ENCODE measurements around the gene SETD1B. TPM values are rescaled to one million over a fixed set of nuclear protein-coding genes. Genes with fewer than 3 reads are reported as not detected.
A peak's percentile ranks its signal among the peaks of the same experiment; 100 is the strongest.
"Not testable (repeated sequence)": the region's sequence is repeated elsewhere in the genome, so short reads cannot be mapped to it uniquely, and the experiment has no call there.

The SETD1B gene
- total RNA-seq, 2 experiments from 2014 or later: 15.0 to 15.6 TPM

- H3K27ac Mint-ChIP-seq: no peak overlapping the region
- no peaks in the 10 kb centered on the region for H3K9me3 Mint-ChIP-seq
- DNase-seq: no peak
- H3K36me3 Mint-ChIP-seq: peaks cover 8% of the 10 kb centered on the region
- no peaks in the 10 kb centered on the region for H3K27me3 Mint-ChIP-seq
- H3K4me3 Mint-ChIP-seq: no peak overlapping the region
- no peaks in the 10 kb centered on the region for H3K4me1 Mint-ChIP-seq
These were observed 26.3 kb downstream of the SETD1B start for GRCh38 chr12:121830134-121830533.

- no peaks in the 10 kb centered on the region for H3K4me1 Mint-ChIP-seq
- H3K27me3 Mint-ChIP-seq: no peaks in the 10 kb centered on the region
These were observed 26.9 kb downstream of the SETD1B start for GRCh38 chr12:121830588-121831265.

GRCh38 chr12:121831571-121832245 lies 27.9 kb downstream of the SETD1B start:
- H3K27me3 Mint-ChIP-seq: no peaks in the 10 kb centered on the region
- no peak for DNase-seq
- no peaks in the 10 kb centered on the region for H3K9me3 Mint-ChIP-seq
- H3K27ac Mint-ChIP-seq: no peak overlapping the region
- H3K4me1 Mint-ChIP-seq: no peaks in the 10 kb centered on the region
- peaks cover 8% of the 10 kb centered on the region for H3K36me3 Mint-ChIP-seq
- no peak overlapping the region for H3K4me3 Mint-ChIP-seq

More at GRCh38 chr12:121830588-121831265, 26.9 kb downstream of the SETD1B start:
- Mint-ChIP-seq H3K36me3 (peaks cover 8% of the 10 kb centered on the region), H3K4me3 (no peak overlapping the region), H3K9me3 (no peaks in the 10 kb centered on the region), H3K27ac (no peak overlapping the region)
- DNase-seq: no peak

GRCh38 chr12:121837680-121838079 lies 33.9 kb downstream of the SETD1B start:
- no peak overlapping the region for H3K27ac Mint-ChIP-seq
- peaks cover 14% of the 10 kb centered on the region for H3K4me1 Mint-ChIP-seq
- no peak for DNase-seq
- H3K9me3 Mint-ChIP-seq: no peaks in the 10 kb centered on the region
- H3K4me3 Mint-ChIP-seq: no peak overlapping the region
- H3K27me3 Mint-ChIP-seq: no peaks in the 10 kb centered on the region
- no peaks in the 10 kb centered on the region for H3K36me3 Mint-ChIP-seq

- no peaks in the 10 kb centered on the region for H3K36me3 Mint-ChIP-seq
- H3K4me1 Mint-ChIP-seq: peaks cover 14% of the 10 kb centered on the region
- H3K27ac Mint-ChIP-seq: no peak overlapping the region
- no peaks in the 10 kb centered on the region for H3K9me3 Mint-ChIP-seq
- DNase-seq: no peak
- H3K27me3 Mint-ChIP-seq: no peaks in the 10 kb centered on the region
- H3K4me3 Mint-ChIP-seq: no peak overlapping the region
These were observed 34.3 kb downstream of the SETD1B start for GRCh38 chr12:121838126-121838525.

GRCh38 chr12:121839106-121839992 lies 35.5 kb downstream of the SETD1B start:
- peaks cover 14% of the 10 kb centered on the region for H3K4me1 Mint-ChIP-seq
- DNase-seq: peak; percentile 100
- peak overlapping the region; percentile 96 for H3K4me3 Mint-ChIP-seq
- no peaks in the 10 kb centered on the region for H3K9me3 Mint-ChIP-seq
- H3K36me3 Mint-ChIP-seq: no peaks in the 10 kb centered on the region
- H3K27ac Mint-ChIP-seq: peak overlapping the region; percentile 92
- H3K27me3 Mint-ChIP-seq: no peaks in the 10 kb centered on the region

- Mint-ChIP-seq H3K36me3 (no peaks in the 10 kb centered on the region), H3K9me3 (no peaks in the 10 kb centered on the region), H3K27me3 (no peaks in the 10 kb centered on the region), H3K4me1 (peaks cover 14% of the 10 kb centered on the region), H3K27ac (peak overlapping the region; percentile 92), H3K4me3 (peak overlapping the region; percentile 96)
- no peak for DNase-seq
These were observed 36.4 kb downstream of the SETD1B start for GRCh38 chr12:121839993-121840761.

GRCh38 chr12:121843236-121843982 lies 39.6 kb downstream of the SETD1B start:
- no peaks in the 10 kb centered on the region for H3K27me3 Mint-ChIP-seq
- no peaks in the 10 kb centered on the region for H3K36me3 Mint-ChIP-seq
- H3K4me3 Mint-ChIP-seq: no peak overlapping the region
- DNase-seq: no peak
- H3K9me3 Mint-ChIP-seq: no peaks in the 10 kb centered on the region
- peaks cover 14% of the 10 kb centered on the region for H3K4me1 Mint-ChIP-seq
- no peak overlapping the region for H3K27ac Mint-ChIP-seq

- no peak for DNase-seq
- Mint-ChIP-seq H3K4me3 (no peak overlapping the region), H3K9me3 (no peaks in the 10 kb centered on the region), H3K27me3 (no peaks in the 10 kb centered on the region), H3K4me1 (no peaks in the 10 kb centered on the region), H3K36me3 (no peaks in the 10 kb centered on the region), H3K27ac (no peak overlapping the region)
These were observed 41.9 kb downstream of the SETD1B start for GRCh38 chr12:121845701-121846100.

GRCh38 chr12:121849211-121849610 lies 45.4 kb downstream of the SETD1B start:
- Mint-ChIP-seq H3K4me3 (no peak overlapping the region), H3K27ac (no peak overlapping the region), H3K27me3 (no peaks in the 10 kb centered on the region), H3K9me3 (no peaks in the 10 kb centered on the region), H3K4me1 (no peaks in the 10 kb centered on the region), H3K36me3 (no peaks in the 10 kb centered on the region)
- no peak for DNase-seq

- Mint-ChIP-seq H3K4me3 (no peak overlapping the region), H3K27ac (no peak overlapping the region), H3K4me1 (no peaks in the 10 kb centered on the region), H3K9me3 (no peaks in the 10 kb centered on the region), H3K27me3 (no peaks in the 10 kb centered on the region), H3K36me3 (no peaks in the 10 kb centered on the region)
- DNase-seq: no peak
These were observed 45.9 kb downstream of the SETD1B start for GRCh38 chr12:121849665-121850064.

GRCh38 chr12:121852392-121852791 lies 48.6 kb downstream of the SETD1B start:
- DNase-seq, H3K4me1 Mint-ChIP-seq, H3K27me3 Mint-ChIP-seq, H3K27ac Mint-ChIP-seq, H3K4me3 Mint-ChIP-seq, H3K9me3 Mint-ChIP-seq, H3K36me3 Mint-ChIP-seq: not testable (repeated sequence)

GRCh38 chr12:121857322-121858246 lies 53.8 kb downstream of the SETD1B start:
- no peaks in the 10 kb centered on the region for H3K36me3 Mint-ChIP-seq
- H3K9me3 Mint-ChIP-seq: no peaks in the 10 kb centered on the region
- H3K27me3 Mint-ChIP-seq: no peaks in the 10 kb centered on the region
- DNase-seq: no peak
- no peaks in the 10 kb centered on the region for H3K4me1 Mint-ChIP-seq
- H3K4me3 Mint-ChIP-seq: no peak overlapping the region
- H3K27ac Mint-ChIP-seq: no peak overlapping the region

Measured in activated naive CD8-positive, alpha-beta T cell treated with anti-CD3 and anti-CD28 coated beads for 36 hours (primary cell).